Sciatic nerve (tissue), 2 donors: Measurements from ENCODE around the gene WWOX. TPM values are rescaled to one million over a fixed set of nuclear protein-coding genes. Genes with fewer than 3 reads are reported as not detected.

Experiments
- ATAC-seq: fragments of 200-7000 bp; cut with Tn5 transposase; one replicate; pipeline ENCODE4 v1.9.1; 2020; ENCODE audit warnings: mild to moderate bottlenecking, moderate library complexity
- DNase-seq: peaks from one replicate; pipeline ENCODE4 v3.0.0-alpha.2; 2020; ENCODE audit warnings: low spot score
- intact Hi-C: fragments of 100-400 bp; cut with DNase I; formaldehyde crosslinking; loops from one replicate; pipeline ENCODE4 v1.14.2; 2022
- total RNA-seq: library from RNA; stranded (reverse); fragmentation: NEBNext Ultra II Directional; extraction: Animal tissue kit (Norgen Biotek cat#: 25700); gene quantifications from one replicate; pipeline ENCODE4 v1.2.1, GENCODE V29; 2021
- donor health status: DM: no; HTN: no; CAD: no.
- donor health status: DM: no; HTN: no; CAD: no.

The WWOX gene
- total RNA-seq, 1 donor from 2014 or later = 30.7 TPM

DNA sequence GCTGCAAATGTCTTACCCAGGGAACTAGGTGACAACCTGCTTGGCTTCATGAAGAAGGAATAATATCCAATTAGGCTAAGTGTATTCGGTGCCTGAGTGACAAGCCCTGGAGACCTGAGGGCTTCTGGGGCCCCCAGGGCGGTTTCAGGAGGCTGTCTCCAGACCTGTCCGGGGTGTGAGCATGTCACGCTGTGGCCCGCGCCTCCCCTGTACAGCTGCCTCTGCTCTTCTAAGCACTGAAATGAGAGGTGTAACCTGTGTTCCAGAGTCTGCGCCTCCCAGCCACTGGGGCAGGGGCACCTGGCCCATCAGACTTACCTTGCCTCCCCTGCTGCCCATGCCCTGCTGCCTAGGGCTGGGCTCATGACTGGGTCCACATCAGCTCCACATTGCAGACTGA lies 114.3 kb downstream of the WWOX start:
- intact Hi-C loops = no loop called here
- ATAC-seq (no peak), DNase-seq (no peak)

DNA sequence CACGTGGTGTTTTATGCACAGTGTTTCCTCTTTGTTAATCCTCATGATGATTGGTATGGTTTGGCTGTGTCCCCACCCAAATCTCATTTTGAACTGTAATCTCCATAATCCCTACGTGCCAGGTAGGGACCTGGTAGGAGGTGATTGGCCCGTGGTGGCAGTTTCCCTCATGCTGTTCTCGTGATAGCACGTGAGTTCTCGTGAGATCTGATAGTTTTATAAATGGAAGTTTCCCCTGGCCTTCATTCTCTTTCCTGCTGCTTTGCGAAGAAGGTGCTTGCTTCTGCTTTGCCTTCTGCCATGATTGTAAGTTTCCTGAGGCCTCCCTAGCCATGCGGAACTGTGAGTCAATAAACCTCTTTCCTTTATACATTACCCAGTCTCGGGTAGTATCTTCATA lies 115.8 kb downstream of the WWOX start:
- no peak for DNase-seq
- ATAC-seq = no peak
- intact Hi-C loops = no loop called here

DNA sequence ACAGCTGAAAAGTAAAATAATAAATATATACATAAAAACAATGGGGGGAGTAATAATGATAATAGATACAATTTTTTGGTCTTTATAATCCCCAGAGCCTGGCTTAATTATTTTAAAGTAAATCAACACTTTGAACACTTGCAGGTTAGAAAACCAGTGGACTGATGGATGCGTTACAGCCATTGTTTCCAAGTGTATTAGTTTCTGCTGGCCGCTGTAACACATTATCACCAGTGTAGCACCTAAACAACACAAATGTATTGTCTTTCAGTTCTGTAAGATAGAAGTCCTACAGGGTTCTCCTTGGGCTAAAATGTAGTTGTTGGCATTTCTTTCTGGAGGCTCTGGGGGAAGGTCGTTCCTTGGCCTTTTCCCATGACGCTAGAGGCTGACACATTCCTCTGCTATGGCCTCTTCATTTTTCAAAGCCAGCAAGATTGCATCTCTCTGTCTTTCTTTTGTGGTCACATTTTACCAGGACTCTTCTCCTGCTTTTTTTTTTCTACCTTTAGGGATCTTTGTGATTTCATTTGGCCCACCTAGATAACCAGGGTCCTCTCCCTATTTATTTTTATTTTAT lies 116.8 kb downstream of the WWOX start:
- DNase-seq (no peak), ATAC-seq (no peak)
- intact Hi-C loops = no loop called here

DNA sequence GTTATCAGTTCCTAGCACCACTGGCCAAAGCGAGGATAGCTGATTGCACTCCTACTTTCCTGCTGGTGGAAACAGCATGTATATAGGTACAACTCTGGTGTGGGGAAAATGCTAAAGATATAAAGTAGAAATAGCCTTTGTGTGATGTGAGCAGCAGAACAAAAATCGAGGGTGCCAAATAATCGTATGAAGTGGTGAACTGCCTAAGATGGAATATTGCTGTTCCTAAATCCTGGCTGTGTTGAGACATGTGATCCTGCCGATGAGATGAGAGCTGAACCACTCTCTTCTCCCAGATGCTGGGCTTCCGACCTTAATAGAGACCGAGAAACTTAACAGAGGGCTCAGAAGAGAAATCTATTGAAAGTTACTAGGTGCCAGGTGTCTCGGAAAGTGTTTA lies 117.8 kb downstream of the WWOX start:
- DNase-seq (no peak), ATAC-seq (no peak)
- intact Hi-C loops = no loop called here

DNA sequence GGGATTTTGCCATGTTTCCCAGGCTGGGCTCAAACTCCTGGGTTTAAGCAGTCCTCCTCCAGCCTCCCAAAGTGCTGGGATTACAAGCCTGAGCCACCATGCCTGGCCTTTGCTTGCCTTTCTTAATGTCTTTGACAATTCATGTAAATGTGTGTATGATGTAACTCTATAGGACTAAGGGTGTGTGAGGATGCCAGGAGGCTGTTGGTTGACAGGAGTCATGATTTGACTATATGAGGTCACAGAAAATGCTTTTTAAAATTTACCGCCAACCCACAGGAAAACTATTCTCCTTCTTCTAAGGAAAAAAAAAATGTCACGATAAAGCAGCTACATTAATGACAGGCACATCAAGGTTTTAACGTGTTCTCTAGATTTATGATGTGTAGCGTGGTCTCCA lies 118.8 kb downstream of the WWOX start:
- ATAC-seq (no peak), DNase-seq (no peak)
- intact Hi-C loops = no loop called here

DNA sequence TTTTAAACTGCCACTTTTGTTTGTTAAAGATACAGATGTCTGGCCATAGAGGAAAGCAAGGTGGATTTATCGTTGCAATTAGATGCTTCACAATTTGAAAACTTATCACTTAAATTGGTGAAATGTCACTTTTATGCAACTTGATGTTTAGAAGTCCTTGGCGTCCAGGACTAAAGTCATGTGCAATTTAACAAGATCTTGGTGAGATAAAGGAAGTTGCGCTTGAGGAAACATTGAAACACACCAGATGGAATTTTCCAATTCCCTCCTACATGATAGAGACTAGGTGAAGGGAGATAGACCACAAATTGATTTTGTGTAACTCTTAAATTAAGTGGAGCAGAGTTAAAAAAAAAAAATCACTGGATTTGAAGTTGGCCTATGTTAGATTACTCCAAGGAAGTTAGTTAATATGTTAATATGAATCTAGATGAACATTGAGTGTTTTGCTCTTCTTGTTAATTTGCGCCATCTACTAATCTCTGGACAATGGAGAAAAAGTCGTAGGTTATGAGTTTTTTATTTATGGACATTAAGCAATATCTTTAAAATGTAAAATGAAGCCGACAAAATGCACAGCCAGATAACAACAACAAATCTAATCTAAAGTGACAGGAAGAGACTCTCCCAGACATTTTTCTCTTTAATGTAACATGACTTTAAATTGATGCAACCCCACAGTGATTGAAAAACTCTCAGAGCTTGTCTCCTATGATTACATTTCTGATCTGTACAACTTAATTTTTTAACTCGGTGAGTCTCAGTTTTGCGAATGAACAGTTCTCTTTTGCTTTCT lies 119.6 kb downstream of the WWOX start:
- no peak for DNase-seq
- ATAC-seq = no peak
- intact Hi-C loops = no loop called here

DNA sequence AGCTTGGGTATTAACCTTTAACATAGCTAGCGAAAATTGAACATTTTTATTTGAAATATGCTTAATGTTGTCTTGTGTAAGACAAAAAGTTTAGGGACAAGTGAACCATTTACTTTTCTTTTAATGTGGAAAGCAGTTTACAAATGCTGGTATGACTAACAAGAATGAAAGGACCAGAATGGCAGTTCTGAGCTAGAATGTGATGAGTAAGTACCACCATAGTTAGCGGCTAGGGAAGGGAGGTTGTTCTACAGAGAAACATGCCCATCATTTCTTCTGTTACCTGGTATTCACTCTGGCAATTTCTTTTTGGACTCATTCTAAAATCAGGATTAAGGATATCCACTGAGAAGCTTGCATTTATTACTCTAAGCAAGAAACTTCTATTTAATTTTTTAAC lies 121.1 kb downstream of the WWOX start:
- ATAC-seq = no peak

DNA sequence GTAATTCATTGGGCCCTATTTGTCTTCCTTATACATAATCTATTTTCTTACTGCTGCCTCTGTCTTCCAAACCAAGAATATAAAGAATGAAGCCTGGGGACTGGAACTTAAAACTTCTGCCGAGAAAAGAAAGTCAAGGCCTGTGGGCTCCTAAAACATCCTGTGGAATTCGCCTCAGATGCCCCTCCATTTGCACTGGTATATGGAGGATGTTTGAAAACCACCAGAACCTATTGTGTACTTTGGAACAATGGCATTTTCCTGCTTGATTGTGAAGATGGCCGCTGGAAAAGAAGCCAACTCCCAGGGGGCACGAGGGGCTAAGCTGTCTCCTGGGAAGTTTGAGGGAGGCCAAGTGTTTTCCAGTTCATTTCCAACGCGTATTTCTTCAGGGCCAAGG lies 122.4 kb downstream of the WWOX start:
- intact Hi-C loops = no loop called here
- DNase-seq (no peak), ATAC-seq (no peak)

More for the DNA sequence above, 121.1 kb downstream of the WWOX start:
- DNase-seq = no peak
- intact Hi-C loops = no loop called here

DNA sequence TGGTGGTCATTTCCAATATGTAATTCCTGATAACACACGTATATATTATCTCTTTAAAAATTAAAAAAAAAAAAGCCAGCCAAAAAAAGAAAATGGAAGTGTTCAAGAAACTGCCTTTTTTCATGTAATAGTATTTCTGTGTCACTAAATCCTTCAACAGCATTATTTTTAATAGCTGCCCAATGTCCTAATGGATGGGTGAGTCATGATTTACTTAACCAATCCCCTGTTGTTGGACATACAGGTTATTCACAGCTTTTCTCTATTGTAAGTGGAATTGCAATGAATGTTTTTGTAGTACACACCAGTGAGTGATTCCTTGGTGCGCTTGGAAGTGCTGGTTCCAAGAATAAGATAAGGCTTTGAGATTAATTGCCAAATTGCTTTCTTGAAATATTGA lies 124.9 kb downstream of the WWOX start:
- ATAC-seq (no peak), DNase-seq (no peak)
- intact Hi-C loops = no loop called here

DNA sequence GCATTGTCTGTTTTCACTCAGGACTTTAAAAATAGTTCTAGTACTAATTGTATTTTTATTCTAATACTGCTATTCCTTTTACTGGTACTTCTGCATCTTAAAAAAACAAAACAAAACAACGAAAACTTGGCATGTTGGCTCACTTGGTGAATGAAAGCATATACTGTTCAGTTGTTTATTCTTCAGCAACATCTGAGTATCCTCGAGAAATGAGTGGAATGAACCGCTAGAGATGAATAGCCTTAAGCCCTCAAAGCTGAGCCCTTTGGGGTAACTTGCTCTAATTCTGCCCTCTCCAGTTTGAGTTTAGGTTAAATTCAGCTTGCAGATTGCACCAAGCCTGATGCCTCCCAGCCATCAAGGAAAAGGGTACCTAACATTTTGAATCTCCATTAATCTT lies 126.5 kb downstream of the WWOX start:
- intact Hi-C loops = no loop called here
- DNase-seq = no peak

DNA sequence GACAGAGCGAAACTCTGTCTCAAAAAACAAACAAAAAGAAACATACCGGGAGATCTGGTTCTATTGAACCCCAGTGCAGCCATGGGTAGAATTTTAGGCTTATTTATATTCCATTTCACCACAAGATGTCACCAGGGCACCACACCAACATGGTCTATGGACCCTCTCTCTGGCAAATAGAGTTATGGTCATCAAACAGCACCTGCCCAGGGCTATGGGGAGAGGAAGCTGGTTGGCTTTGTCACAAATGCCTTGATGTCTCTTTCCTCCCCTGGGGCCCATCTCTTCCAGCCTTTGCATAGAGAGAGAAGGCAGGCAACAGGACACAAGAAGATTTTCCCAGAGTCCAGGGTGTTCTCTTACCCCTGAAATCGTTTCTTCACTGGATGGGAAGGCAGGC lies 128.4 kb downstream of the WWOX start:
- DNase-seq (no peak), ATAC-seq (peak; percentile 58)
- intact Hi-C loops = no loop called here

More for the DNA sequence above, 126.5 kb downstream of the WWOX start:
- ATAC-seq = no peak

DNA sequence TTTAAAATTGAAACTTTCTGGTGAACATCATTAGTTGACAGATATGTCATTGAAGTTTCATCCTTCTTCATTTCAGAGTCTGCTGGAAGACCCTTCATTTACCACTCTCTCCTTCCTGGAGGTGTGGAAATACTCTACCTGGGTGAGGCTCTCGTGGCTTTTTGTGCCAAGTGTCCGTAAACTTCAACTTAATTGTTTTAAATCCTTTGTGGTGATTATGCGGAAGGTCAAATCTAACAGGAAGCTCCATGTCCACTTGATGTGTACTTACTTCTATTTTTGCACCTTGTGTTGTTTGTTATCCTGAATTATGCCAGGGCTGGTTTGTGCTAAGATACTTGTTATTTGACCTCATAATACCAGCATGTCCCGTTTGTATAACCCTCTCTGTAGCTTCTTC lies 129.2 kb downstream of the WWOX start:
- ATAC-seq (no peak), DNase-seq (no peak)
- intact Hi-C loops = no loop called here

DNA sequence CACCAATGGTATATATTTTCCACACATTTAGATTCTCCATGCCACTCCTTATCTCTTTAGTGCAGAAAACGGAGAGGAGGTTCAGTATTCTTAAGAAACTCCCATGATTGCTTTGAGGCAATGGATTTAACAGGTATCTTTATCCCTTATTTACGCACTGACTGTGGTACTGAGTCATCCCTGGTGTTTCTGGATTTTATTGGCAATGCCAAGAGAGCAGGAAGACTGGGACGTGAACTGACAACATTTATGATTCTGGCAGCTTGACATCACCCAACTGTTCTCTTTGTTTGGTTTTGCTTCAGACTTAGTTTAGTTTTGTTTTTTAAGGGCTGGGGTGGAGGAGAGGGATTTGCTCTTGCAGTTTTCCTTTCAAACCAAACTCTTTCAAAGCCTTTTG lies 131.4 kb downstream of the WWOX start:
- no peak for ATAC-seq
- intact Hi-C loops = no loop called here
- DNase-seq = no peak

DNA sequence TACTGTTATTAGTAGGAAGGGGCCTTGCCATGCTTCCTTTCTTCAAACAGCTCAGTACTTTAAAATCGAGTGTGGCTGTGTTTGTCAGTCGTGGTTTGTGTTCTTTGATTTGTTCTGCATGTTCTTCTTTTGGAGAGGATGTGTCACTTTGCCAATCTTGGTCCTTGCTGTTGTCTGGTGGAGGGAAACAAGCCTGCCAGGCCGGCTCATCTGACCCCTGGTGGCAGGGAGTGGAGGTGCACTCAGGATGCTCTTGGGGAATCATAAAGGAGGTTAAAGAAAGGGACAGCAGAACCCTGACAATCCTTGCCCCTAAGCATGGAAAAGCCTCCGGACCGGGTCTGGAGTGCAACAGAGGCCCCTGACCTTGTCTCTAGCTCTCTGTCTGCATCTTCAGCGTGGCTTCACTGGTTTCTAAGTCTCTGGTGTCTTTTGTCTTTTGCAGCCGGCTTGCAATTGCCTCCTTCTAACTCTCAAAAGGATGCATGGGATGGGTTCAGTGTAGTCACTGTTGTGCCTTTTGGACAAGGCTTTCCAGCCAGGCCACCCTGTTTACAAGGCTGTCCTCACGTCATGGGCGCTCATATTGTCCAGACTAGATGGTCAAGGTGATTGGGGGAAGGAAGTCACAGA lies 135.8 kb downstream of the WWOX start:
- ATAC-seq = peak; percentile 57
- no peak for DNase-seq
- intact Hi-C loops = no loop called here

DNA sequence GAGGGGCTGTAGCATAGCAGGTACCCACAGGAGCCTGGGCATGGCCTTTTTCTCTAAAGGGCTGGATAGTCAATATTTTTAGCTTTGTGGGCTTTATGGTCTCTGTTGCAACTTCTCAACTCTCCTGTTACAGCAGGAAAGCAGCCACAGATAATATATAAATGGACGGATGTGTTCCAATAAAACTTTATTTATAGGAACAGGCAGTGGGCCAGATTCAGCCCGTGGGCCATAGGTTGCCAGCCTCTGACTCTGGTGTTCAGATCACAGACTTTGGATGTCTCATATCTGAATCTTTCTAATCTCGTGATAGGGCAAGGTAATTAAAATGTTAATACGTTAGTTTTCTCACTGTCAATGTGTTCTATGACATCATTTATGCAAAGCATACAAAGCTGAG lies 136.4 kb downstream of the WWOX start:
- DNase-seq (no peak), ATAC-seq (no peak)
- intact Hi-C loops = no loop called here

DNA sequence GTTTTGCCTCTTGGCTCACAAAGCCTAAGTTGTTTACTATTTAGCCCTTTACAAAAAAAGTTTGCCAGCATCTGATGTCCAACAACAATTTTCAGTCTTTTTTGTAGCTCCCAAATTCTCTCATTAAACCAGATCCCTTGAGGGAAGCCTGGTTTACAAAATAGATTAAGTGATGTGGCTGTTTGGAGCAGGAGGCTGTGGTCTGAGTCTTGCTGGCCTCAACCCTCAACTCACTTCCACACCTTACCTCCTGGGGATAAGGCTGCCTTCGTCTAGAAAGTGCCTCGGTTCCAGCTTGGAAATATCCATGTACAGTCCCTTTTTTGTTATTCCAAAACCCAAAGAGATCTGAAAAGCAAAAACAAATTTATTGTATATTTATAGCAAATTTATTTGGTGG lies 138.4 kb downstream of the WWOX start:
- ATAC-seq (peak; percentile 45), DNase-seq (no peak)
- intact Hi-C loops = no loop called here

DNA sequence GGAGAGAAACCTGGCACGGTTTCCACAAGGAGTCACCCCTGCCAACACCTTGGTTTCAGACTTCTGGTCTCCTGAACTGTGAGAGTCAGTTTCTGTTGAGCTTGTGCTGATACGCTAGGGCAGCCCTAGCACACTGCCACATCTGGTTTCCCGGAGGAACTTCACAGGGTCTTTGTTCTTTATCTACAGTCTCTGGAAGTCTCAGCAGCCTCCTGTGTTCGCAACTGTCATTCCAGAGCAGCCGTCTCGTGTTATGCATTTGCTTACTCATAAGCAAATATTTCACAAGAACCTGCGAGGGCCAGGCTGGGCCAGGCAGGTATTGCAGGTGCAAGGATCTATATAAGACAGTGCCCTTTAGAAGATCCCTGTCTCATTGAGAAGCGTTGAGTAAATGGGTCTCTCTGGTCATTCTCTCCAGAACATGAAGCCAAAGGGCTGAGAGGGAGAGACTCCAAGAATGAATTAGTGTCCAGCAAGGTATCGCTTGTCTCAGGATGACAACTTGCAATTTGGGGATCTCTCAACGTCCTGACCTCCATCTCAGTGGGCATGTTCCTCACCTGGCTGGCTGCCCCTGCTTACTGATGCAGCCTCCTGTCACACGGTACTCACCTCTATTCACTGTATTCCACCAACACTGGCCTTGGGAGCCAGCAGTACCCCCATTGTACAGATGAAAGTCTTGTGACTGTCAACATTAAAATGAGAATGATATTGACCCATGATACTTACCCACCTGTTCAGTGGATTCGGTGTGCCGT lies 141.2 kb downstream of the WWOX start:
- ATAC-seq (no peak), DNase-seq (no peak)
- intact Hi-C loops = no loop called here

DNA sequence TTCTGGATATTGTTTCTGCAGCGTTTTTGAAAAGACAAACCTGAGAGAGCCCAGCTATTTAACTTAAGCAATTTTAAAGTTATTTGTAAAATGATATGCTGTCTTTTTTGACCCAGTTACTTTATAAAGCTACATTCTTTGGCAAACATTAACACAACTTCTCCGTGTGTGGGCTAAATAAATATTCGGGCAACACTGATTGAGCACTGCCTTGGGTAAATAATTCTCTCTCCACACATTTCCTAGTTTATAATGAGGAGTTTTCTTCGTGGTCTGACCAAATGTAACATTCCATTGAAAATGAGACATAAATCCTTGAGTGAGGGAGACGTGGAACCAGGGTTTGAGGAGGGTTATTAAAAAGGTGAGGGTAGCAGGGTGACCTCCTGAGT lies 142.8 kb downstream of the WWOX start:
- intact Hi-C loops = no loop called here
- peak; percentile 55 for ATAC-seq

DNA sequence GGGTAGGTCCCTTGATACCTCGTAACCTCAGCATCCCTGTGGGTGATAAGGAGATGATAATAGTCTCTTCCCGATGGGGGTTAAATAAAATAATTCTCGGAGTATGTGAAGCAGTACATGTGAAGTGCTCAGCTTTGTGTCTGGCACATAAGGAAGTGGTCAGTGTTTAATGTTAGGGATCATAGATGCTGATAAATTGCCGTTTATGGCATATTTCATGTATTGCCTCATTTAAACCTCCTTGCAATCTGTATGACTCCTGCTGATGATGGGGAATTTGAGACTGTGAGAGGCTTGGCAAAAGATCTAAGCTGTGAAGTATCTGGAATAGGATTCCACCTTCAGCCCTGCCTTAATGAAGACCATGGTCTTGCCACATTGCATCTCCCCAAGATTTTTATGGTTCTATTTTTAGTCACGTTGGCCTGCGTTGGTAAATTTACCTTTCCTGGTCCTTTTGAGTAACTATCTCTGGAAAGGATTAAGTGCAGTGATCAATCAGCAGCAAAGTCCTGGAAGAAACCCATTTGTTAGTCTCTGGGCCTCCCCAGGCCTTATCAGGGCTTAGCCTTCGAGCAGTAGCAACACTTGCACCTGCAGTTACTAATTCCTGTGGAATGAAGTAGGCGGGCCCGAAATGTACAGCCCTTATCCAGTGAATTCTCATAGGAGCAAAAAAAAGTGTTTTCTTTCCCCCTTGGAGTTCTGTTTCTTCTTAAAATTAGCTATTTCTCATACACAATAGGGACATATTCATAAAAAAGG lies 144.9 kb downstream of the WWOX start:
- ATAC-seq = no peak
- intact Hi-C loops = no loop called here
- DNase-seq = no peak

More for the DNA sequence above, 142.8 kb downstream of the WWOX start:
- no peak for DNase-seq
